Measurements from ENCODE around the gene CLEC2L.

DNA sequence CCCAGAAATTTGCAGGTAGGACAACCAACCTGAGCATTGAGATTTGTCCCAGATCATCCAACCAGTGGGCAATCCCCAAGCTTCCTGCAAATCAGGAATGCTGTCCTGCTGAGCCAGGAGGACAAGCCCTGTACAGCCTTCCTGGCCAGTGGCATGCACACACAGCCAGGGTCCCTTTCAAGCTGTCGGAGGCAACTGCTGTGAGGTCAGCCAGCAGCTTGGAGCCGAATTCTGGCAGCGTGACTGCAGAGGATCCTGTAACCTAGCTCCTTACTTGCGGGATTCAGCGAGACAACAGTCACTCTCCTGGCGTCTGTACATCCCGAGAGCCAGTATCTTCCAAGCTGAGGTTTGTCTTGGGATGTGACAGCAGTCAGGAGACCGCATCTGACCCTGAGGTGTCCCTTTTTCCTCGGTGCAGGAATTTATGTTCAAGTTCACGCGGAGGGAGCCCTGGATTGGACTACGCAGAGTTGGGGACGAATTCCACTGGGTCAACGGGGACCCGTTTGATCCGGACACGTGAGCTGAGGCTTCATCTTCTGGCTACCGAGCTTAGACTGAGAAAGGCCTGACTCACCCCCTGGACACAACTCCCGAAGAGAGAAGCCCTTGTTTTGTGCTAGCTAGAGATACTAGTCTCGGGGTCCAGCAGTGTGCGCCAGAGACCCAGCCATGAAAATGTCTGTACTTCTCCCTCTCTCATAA lies 18.3 kb downstream of the CLEC2L start:
- TF ChIP-seq CTCF (IDR thresholded peaks at IDR 0.05) = no peak
- no peak for TF ChIP-seq POLR2A (IDR thresholded peaks at IDR 0.05)

All from breast epithelium (tissue), 3 donors.